MCF 10A (cell line): ENCODE data around the gene PPTC7. TPM values are rescaled to one million over a fixed set of nuclear protein-coding genes. Genes with fewer than 3 reads are reported as not detected.
"Not testable (repeated sequence)": the region's sequence is repeated elsewhere in the genome, so short reads cannot be mapped to it uniquely, and the experiment has no call there.

Experiments used
- BruUV-seq: library from RNA; stranded (reverse); fragments of 400-500 nt; replicated peaks from 2 replicates; lab custom pipeline; 2021; lab: Mats Ljungman, UMichigan
- CTCF ChIA-PET: fragments of 300-600 bp; sonication (Branson Sonifier 250); formaldehyde crosslinking; extraction: SDS; loops from one replicate; lab custom pipeline; 2021; ENCODE audit warnings: antibody characterized with exemption, inconsistent platforms; lab: Yijun Ruan, JAX
- POLR2A ChIA-PET: fragments of 300-600, 350-650 bp; sonication (Branson Sonifier 250); formaldehyde crosslinking; extraction: SDS; loops from one replicate; lab custom pipeline; 2020; ENCODE audit warnings: antibody characterized with exemption, inconsistent platforms; lab: Yijun Ruan, JAX
- DNase-seq: peaks from one replicate; pipeline ENCODE4 v3.0.0-alpha.2; 2018; ENCODE audit not compliant: unreplicated experiment
- H3K27ac Mint-ChIP-seq: one replicate; pipeline ENCODE4 v1.8.0; 2022; ENCODE audit warnings: mild to moderate bottlenecking, low read depth, mixed read lengths; ENCODE audit not compliant: unreplicated experiment
- H3K27me3 Mint-ChIP-seq: one replicate; pipeline ENCODE4 v1.8.0; 2022; ENCODE audit warnings: mixed read lengths; ENCODE audit not compliant: insufficient read depth, unreplicated experiment
- H3K36me3 Mint-ChIP-seq: one replicate; pipeline ENCODE4 v1.8.0; 2022; ENCODE audit warnings: mild to moderate bottlenecking, moderate library complexity, mixed read lengths; ENCODE audit not compliant: insufficient read depth, unreplicated experiment
- H3K4me1 Mint-ChIP-seq: one replicate; pipeline ENCODE4 v1.8.0; 2022; ENCODE audit warnings: mixed read lengths; ENCODE audit not compliant: insufficient read depth, unreplicated experiment
- H3K4me3 Mint-ChIP-seq: one replicate; pipeline ENCODE4 v1.8.0; 2022; ENCODE audit warnings: mild to moderate bottlenecking, moderate library complexity, mixed read lengths; ENCODE audit not compliant: unreplicated experiment
- H3K9me3 Mint-ChIP-seq: one replicate; pipeline ENCODE4 v1.8.0; 2022; ENCODE audit warnings: mixed read lengths; ENCODE audit not compliant: unreplicated experiment
- CTCF ChIP-seq: fragments of 200-600 bp; IDR thresholded peaks from one replicate; pipeline ENCODE4 v1.8.0; 2022; ENCODE audit warnings: antibody characterized with exemption, mild to moderate bottlenecking; ENCODE audit not compliant: unreplicated experiment
- intact Hi-C: fragments of 100-400 bp; cut with micrococcal nuclease; formaldehyde crosslinking; loops from 2 replicates; pipeline ENCODE4 v1.14.1; 2022
- total RNA-seq: library from RNA; stranded (reverse); gene quantifications from 2 replicates; pipeline ENCODE4 v1.2.3, GENCODE V29; 2022

The PPTC7 gene
- total RNA-seq, 1 experiment from 2014 or later: 36.5 TPM

- intact Hi-C loops: no loop called here
- CTCF ChIA-PET: no interaction called here
- no peak overlapping the region for H3K4me3 Mint-ChIP-seq
Measured at GRCh38 chr12:110560946-110561345, 22.2 kb downstream of the PPTC7 start.

GRCh38 chr12:110560048-110560447 is 23.1 kb downstream of the PPTC7 start:
- CTCF ChIA-PET: no interaction called here
- intact Hi-C loops: no loop called here
- BruUV-seq: no TSS peak
- Mint-ChIP-seq H3K4me1 (peaks cover 45% of the 10 kb centered on the region), H3K9me3 (no peaks in the 10 kb centered on the region), H3K27me3 (no peaks in the 10 kb centered on the region), H3K36me3 (peaks cover 24% of the 10 kb centered on the region), H3K4me3 (no peak overlapping the region), H3K27ac (no peak overlapping the region)
- no peak for TF ChIP-seq CTCF
- DNase-seq: no peak
- POLR2A ChIA-PET: interaction anchor here (0.9 to 16.7 kb wide), 7 partner anchors 9 to 26 kb away, joined by 3 to 325 read pairs (median 4); no protein-coding TSS in a partner anchor

More at GRCh38 chr12:110560946-110561345, 22.2 kb downstream of the PPTC7 start:
- no TSS peak for BruUV-seq
- Mint-ChIP-seq H3K27me3 (no peaks in the 10 kb centered on the region), H3K4me1 (peaks cover 42% of the 10 kb centered on the region), H3K27ac (no peak overlapping the region), H3K36me3 (peaks cover 26% of the 10 kb centered on the region), H3K9me3 (no peaks in the 10 kb centered on the region)
- POLR2A ChIA-PET: interaction anchor here (0.9 to 16.7 kb wide), 6 partner anchors 12 to 25 kb away, joined by 3 to 325 read pairs (median 4); no protein-coding TSS in a partner anchor
- no peak for TF ChIP-seq CTCF
- no peak for DNase-seq

- H3K27me3 Mint-ChIP-seq, BruUV-seq, H3K27ac Mint-ChIP-seq, H3K4me3 Mint-ChIP-seq, intact Hi-C loops, DNase-seq, H3K9me3 Mint-ChIP-seq: not testable (repeated sequence)
- ChIA-PET POLR2A (interaction anchor here (0.7 to 16.7 kb wide), 5 partner anchors 14 to 91 kb away, joined by 3 to 325 read pairs (median 3); partner anchors contain the start of gene GPN3), CTCF (interaction anchor here (0.6 to 0.8 kb wide), 2 partner anchors 42 to 44 kb away, joined by 3 read pairs; no protein-coding TSS in a partner anchor)
- Mint-ChIP-seq H3K4me1 (peaks cover 43% of the 10 kb centered on the region), H3K36me3 (peaks cover 19% of the 10 kb centered on the region)
Measured at GRCh38 chr12:110558945-110559344, 24.2 kb downstream of the PPTC7 start.

GRCh38 chr12:110557300-110557699 is 25.8 kb downstream of the PPTC7 start:
- H3K4me1 Mint-ChIP-seq: peaks cover 42% of the 10 kb centered on the region
- no peak overlapping the region for H3K27ac Mint-ChIP-seq
- H3K4me3 Mint-ChIP-seq: no peak overlapping the region
- no peaks in the 10 kb centered on the region for H3K27me3 Mint-ChIP-seq
- DNase-seq: no peak
- BruUV-seq: no TSS peak
- POLR2A ChIA-PET: interaction anchor here (0.7 to 17.1 kb wide), 4 partner anchors 9 to 41 kb away, joined by 8 to 351 read pairs (median 176); no protein-coding TSS in a partner anchor
- no peak for TF ChIP-seq CTCF
- CTCF ChIA-PET: interaction anchor here (1.3 kb wide), 1 partner anchor 18 kb away, joined by 3 read pairs; no protein-coding TSS in a partner anchor
- intact Hi-C loops: no loop called here
- no peaks in the 10 kb centered on the region for H3K9me3 Mint-ChIP-seq
- H3K36me3 Mint-ChIP-seq: peaks cover 30% of the 10 kb centered on the region
